NCI-H1694 treated with DMSO at 0.1 percent for 48 hours (cell line): ENCODE data around the gene TMIGD1.

Experiments
- DNase-seq: peaks from one replicate; lab custom pipeline; 2025; lab: John Stamatoyannopoulos, UW

The TMIGD1 gene

DNA sequence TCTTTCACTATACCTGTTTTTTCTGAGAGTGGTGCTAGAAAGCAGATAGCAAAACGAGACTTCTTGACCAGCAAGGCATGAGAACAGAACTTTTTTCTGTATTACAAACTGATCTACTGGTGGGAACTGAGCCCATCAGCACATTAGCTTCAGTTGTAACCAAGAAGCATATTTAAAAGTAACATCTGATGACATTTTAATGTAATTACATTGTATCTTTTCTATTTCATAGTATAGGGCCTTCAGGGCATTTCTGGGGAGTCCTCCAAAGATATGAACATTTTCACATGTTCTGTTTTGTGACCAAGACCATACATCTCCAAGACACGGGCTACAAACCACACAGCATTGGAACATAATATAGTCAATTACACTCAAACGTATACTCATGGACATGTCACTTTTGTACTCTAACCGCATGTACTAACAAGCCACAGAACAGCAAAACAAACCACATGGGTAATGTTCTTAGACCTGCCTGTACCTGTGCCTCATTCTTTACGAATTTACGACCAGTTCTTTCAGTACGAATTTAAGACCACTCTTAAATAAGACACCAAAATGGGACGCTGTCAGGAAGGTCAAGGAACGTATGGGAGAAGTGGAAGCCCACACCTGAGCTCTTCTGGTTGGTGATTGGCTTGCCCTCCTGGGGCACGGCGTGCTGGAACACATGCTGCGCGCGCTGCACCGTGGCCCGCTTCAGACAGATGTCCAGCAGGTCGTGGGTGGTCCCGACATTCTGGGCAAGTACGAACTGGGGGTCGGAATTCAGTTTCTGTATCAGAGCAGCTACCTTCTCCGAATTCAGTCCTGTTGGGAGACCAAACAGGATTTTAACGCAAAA is 42.9 kb downstream of the TMIGD1 start:
- peak; percentile 34 for DNase-seq

DNA sequence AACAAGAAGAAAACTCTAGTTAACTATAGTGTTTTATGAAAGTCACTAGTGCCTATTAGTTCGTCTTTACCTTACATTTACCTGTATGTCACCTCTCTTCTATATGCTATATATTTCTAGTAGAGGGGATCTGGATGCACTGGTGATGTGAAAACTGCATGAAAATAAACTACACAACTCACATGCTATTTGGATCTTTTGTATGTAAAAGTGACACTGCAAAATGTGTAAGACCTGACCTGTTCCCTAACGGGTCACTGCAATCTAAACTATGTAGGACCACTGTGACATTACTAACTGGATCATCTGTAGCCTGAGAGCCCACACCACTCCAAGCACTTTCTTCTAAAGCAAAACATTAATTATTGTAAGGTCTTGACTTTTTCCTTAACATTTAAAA is 43.8 kb downstream of the TMIGD1 start:
- no peak for DNase-seq

DNA sequence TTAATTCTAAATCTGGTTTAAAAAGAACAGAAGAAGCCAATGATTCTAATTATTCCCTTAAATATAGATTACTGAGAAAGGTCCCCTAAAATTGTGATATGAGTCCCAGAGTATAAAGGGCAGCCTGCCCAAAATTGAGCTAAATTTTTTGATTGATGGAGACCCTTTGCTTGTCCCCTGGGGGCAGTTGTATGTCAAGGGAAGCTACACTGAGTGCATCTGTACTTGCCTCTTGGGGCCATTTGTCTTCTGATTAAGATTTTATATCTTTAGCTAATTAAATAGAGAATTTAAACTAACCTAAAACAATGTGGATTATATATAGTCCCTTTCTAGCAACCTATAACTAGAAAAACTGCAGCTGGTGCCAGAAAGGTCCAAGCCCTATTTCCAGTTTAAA is 54.7 kb downstream of the TMIGD1 start:
- DNase-seq: no peak

GRCh38 chr17:30278032-30278431 is 55.8 kb downstream of the TMIGD1 start:
- peak; percentile 43 for DNase-seq

- DNase-seq: no peak
These were observed 57.9 kb downstream of the TMIGD1 start for GRCh38 chr17:30275911-30276310.

DNA sequence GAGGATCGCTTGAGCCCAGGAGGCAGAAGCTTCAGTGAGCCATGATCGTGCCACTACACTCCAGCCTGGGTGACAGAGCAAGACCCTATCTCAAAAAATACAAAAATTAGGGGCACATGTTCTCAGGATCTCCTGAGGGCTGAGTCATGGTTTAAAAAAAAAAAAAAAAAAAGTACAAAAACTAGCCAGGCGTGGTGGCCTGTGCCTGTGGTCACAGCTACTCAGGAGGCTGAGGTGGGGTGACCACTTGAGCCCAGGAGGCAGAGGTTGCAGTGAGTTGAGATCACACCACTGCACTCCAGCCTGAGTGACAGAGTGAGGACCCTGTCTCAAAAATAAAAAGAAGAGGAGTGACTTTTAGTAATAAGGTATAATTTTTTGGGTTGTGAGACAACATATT is 59.0 kb downstream of the TMIGD1 start:
- DNase-seq: no peak

DNA sequence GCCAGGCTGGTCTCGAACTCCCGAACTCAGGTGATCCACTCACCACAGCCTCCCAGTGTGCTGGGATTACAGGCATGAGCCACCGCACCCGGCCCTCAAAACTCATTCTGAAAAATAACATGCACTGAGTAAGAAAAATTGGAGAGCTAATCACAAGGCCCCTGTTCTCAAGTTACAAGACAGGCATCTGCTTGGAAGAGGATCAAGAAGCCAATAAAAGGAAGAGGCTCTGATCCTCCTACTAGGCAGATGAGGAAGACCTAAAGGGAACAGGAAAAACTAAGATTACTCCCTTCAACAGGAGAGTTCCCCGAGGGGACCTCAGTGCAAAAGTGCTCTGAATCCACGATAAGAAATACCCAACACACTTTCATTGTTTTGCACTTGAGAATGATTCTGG is 60.5 kb downstream of the TMIGD1 start:
- no peak for DNase-seq

DNA sequence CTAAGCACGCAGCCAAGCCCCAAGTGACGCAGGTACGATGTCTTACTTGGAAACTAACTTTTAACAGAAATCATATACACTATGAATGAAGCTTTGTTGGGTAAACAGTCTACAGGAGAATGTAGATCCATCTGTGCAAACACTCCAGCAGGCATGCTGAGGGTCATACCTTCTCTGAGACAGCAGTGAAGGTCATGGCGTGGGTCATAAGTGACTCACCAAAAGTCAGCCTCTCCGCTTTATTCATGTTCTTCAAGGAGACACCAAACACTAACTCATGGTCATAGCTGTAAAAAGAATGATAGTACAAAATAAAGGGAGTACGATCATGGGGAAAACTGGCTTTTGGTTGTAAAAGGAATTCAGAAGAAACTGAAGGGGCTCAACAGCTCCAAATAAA is 62.8 kb downstream of the TMIGD1 start:
- no peak for DNase-seq

GRCh38 chr17:30267625-30268024 is 66.2 kb downstream of the TMIGD1 start:
- DNase-seq: no peak
